ENCODE measurements around the gene CHADL.

CHADL gene

DNA sequence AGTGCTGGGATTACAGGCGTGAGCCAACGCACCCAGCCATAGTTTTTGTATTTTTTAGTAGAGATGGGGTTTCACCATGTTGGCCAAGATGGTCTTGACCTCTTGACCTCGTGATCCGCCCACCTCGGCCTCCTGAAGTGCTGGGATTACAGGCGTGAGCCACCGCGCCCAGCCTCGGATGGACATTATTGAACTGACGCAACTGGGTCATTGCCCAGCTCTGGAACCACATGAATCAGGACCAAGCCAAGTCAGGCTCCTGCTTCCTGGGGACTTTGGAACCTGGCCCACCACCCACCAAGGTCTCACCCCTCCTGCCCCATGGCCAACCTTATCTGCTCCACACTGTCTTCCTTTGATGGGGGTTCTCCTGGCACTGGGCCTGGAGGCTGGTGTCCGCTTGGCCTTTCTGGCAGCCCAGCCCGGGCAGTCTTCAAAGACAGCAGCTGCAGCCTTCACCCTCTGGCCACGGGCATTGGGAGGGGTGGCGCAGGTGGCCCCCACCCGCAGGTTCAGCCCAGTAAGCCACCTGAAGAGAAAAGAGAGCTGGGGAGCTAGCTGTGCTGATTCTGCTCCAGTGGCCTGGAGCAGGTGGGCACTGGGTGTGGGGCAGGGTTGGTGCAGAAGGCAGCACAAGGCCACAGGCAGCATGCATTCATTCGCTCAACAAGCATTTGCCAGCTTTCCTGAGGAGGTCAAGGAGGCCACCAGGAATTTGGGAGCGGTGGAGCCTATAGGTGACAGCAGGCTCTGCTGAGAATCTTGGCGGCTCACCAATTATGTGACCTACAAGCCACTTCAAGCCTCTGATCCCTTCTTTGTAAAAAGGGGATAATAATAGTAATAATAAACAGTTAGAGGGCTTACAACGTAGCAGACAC lies 5.7 kb downstream of the CHADL start:
- TF ChIP-seq MYC (IDR thresholded peaks at IDR 0.05; ENCODE audit: low read depth, low read length) (no peak), POLR2A (IDR thresholded peaks at IDR 0.05; ENCODE audit: extremely low read depth, insufficient read length) (no peak)
- TF ChIP-seq, protein P1, sequence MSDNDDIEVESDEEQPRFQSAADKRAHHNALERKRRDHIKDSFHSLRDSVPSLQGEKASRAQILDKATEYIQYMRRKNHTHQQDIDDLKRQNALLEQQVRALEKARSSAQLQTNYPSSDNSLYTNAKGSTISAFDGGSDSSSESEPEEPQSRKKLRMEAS (IDR thresholded peaks at IDR 0.05; ENCODE audit: low read depth, low read length): no peak
- TF ChIP-seq, protein P2, sequence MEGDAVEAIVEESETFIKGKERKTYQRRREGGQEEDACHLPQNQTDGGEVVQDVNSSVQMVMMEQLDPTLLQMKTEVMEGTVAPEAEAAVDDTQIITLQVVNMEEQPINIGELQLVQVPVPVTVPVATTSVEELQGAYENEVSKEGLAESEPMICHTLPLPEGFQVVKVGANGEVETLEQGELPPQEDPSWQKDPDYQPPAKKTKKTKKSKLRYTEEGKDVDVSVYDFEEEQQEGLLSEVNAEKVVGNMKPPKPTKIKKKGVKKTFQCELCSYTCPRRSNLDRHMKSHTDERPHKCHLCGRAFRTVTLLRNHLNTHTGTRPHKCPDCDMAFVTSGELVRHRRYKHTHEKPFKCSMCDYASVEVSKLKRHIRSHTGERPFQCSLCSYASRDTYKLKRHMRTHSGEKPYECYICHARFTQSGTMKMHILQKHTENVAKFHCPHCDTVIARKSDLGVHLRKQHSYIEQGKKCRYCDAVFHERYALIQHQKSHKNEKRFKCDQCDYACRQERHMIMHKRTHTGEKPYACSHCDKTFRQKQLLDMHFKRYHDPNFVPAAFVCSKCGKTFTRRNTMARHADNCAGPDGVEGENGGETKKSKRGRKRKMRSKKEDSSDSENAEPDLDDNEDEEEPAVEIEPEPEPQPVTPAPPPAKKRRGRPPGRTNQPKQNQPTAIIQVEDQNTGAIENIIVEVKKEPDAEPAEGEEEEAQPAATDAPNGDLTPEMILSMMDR (IDR thresholded peaks at IDR 0.05; ENCODE audit: low read depth, low read length): no peak
- H3K4me3 ChIP-seq (ENCODE audit: low read depth, low read length): no peak overlapping the region
- no peak for DNase-seq (ENCODE audit: low read depth)

DNA sequence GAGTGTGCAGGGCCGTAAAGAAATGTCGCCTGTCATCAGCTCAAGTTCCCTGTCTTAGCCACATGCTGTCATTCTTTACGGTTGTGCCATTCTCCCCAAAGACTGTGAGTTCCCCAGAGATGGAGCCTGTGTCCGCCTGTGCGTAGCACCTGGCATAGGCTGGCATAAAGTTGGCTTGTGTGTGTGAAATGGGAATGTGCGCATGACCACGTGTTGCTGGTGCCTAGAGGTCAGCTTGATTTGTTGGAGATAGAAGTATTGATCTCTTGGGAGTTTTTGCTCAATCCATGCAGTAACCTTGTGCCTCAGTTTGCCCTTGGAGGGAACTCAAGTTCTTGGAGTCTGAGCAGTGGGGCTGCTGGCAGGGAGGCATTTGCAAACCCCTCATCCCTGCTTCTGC lies 9.4 kb downstream of the CHADL start:
- TF ChIP-seq POLR2A (IDR thresholded peaks at IDR 0.05; ENCODE audit: extremely low read depth, insufficient read length) (no peak), MYC (IDR thresholded peaks at IDR 0.05; ENCODE audit: low read depth, low read length) (no peak)
- TF ChIP-seq, protein P2 (IDR thresholded peaks at IDR 0.05; ENCODE audit: low read depth, low read length): no peak
- TF ChIP-seq, protein P1 (IDR thresholded peaks at IDR 0.05; ENCODE audit: low read depth, low read length): no peak
- H3K4me3 ChIP-seq (ENCODE audit: low read depth, low read length): no peak overlapping the region

DNA sequence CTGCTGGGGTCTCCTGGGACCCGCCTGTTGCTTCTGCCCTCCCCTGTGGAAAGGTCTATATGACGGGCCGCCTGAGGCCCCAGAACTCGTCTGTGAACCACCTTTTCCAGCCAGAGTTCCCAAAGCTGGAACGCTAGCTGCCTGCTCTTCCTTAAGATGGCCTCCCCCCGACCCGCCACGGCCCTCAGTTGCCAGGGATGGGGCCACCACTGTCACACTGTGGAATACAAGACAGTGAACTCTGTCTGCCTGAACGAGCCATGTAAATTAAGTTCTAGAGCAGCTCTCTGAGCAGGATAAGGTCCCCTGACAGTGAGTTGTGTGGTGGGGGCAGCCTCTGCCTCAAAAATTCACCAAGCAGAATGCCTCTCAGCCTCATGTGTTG lies 10.3 kb downstream of the CHADL start:
- no peak for DNase-seq (ENCODE audit: low read depth)
- H3K4me3 ChIP-seq (ENCODE audit: low read depth, low read length): no peak overlapping the region
- TF ChIP-seq, protein P2 (IDR thresholded peaks at IDR 0.05; ENCODE audit: low read depth, low read length): no peak
- TF ChIP-seq, protein P1 (IDR thresholded peaks at IDR 0.05; ENCODE audit: low read depth, low read length): no peak
- TF ChIP-seq MYC (IDR thresholded peaks at IDR 0.05; ENCODE audit: low read depth, low read length) (no peak), POLR2A (IDR thresholded peaks at IDR 0.05; ENCODE audit: extremely low read depth, insufficient read length) (no peak)

More for the DNA sequence above, 9.4 kb downstream of the CHADL start:
- no peak for DNase-seq (ENCODE audit: low read depth)

DNA sequence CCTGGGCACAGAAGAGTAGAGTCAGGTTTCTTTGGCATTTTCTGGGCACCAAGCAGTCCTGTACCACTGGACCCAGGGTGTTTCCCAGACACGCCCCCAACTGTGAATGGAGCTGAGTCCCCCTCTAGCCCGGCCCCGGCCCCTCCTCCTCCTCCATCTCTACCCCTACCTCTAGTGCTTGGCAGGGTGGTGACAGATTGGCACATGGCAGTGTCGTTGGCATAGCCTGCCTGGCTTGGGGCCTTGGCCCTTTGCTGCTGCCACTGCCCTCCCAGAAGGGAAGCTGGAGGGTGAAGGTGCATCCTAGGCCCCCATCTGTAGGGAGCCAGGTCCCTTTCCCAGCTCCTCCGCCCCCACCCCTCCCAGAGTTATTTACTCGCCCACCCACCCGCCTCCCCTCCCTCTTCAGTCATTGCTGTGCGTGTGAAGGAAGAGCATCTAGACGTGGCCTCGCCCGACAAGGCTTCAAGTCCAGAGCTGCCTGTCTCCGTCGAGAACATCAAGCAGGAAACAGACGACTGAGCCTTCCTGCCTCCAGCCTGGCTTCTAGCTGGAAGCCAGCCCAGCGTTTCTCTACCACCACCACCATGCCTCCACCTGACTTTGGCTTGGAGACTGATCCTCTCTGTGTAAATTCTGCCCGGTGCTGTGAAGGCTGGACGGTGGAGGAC lies 10.9 kb downstream of the CHADL start:
- no peak for DNase-seq (ENCODE audit: low read depth)
- TF ChIP-seq MYC (IDR thresholded peaks at IDR 0.05; ENCODE audit: low read depth, low read length) (no peak), POLR2A (IDR thresholded peaks at IDR 0.05; ENCODE audit: extremely low read depth, insufficient read length) (no peak)
- TF ChIP-seq, protein P2 (IDR thresholded peaks at IDR 0.05; ENCODE audit: low read depth, low read length): no peak
- TF ChIP-seq, protein P1 (IDR thresholded peaks at IDR 0.05; ENCODE audit: low read depth, low read length): no peak
- H3K4me3 ChIP-seq (ENCODE audit: low read depth, low read length): no peak overlapping the region

DNA sequence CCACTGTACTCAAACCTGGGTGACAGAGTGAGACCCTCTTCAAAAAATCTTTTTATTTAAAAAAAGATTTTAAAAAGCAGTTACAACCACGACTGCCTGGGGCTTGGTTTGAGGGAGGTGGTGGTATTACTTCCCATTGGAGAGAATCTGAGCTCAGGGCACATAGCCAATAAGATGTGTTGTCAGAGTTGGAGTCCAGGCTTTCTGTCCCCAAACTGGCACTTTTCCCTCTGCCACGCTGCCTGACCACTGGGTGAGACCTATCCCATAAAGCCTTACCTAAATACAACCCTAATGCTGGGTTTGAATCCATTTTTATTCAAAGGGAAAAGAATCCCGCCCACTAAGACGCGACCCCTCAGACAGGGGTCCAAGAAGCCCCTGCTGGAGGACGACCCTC lies 11.5 kb downstream of the CHADL start:
- no peak for DNase-seq (ENCODE audit: low read depth)
- TF ChIP-seq MYC (IDR thresholded peaks at IDR 0.05; ENCODE audit: low read depth, low read length) (no peak), POLR2A (IDR thresholded peaks at IDR 0.05; ENCODE audit: extremely low read depth, insufficient read length) (no peak)
- TF ChIP-seq, protein P1 (IDR thresholded peaks at IDR 0.05; ENCODE audit: low read depth, low read length): no peak
- TF ChIP-seq, protein P2 (IDR thresholded peaks at IDR 0.05; ENCODE audit: low read depth, low read length): no peak

More for the DNA sequence above, 11.5 kb downstream of the CHADL start:
- H3K4me3 ChIP-seq (ENCODE audit: low read depth, low read length): no peak overlapping the region
